Measurements from ENCODE around the gene MBNL2. TPM values are rescaled to one million over a fixed set of nuclear protein-coding genes. Genes with fewer than 3 reads are reported as not detected.
A peak's percentile ranks its signal among the peaks of the same experiment; 100 is the strongest.

MBNL2 gene
- 100 to 1,000 TPM; 106 to 139 TPM for total RNA-seq
- long read RNA-seq, donor 1, full-length matches to known transcripts = 17 of 41 reads
- long read RNA-seq, donor 1, partial matches to known transcripts = 13 of 41 reads
- long read RNA-seq, donor 1, other reads (novel, unspliced or antisense) = 11 of 41 reads
- long read RNA-seq, donor 2, full-length matches to known transcripts = 7 of 38 reads
- long read RNA-seq, donor 2, partial matches to known transcripts = 5 of 38 reads
- long read RNA-seq, donor 2, other reads (novel, unspliced or antisense) = 26 of 38 reads

GRCh38 chr13:97221989-97222700 lies at the start of gene MBNL2:
Gene MBNL2 (plus strand): TSS chr13:97222333. CDS start chr13:97276236, 53,903 bp downstream.
- peak; percentile 96 for DNase-seq (ENCODE audit: low spot score)
- intact Hi-C loops (cut with DNase I) = loop anchor here (2.0 to 10.0 kb wide), 4 partner anchors 63 to 120 kb away; no protein-coding TSS in a partner anchor

GRCh38 chr13:97174638-97175037 lies 47.5 kb upstream of the MBNL2 start:
- DNase-seq (ENCODE audit: low spot score) = no peak

GRCh38 chr13:97175041-97175440 lies 47.1 kb upstream of the MBNL2 start:
- no peak for DNase-seq (ENCODE audit: low spot score)
- intact Hi-C loops (cut with DNase I) = no loop called here

More at GRCh38 chr13:97174638-97175037, 47.5 kb upstream of the MBNL2 start:
- intact Hi-C loops (cut with DNase I) = no loop called here

GRCh38 chr13:97179501-97179900 lies 42.6 kb upstream of the MBNL2 start:
- intact Hi-C loops (cut with DNase I) = no loop called here
- no peak for DNase-seq (ENCODE audit: low spot score)

- DNase-seq (ENCODE audit: low spot score) = no peak
- intact Hi-C loops (cut with DNase I) = no loop called here
Observed at GRCh38 chr13:97182111-97182890, 39.8 kb upstream of the MBNL2 start.

- intact Hi-C loops (cut with DNase I) = no loop called here
- no peak for DNase-seq (ENCODE audit: low spot score)
Observed at GRCh38 chr13:97185291-97185690, 36.8 kb upstream of the MBNL2 start.

GRCh38 chr13:97185751-97186150 lies 36.4 kb upstream of the MBNL2 start:
- DNase-seq (ENCODE audit: low spot score) = no peak
- intact Hi-C loops (cut with DNase I) = no loop called here

- no peak for DNase-seq (ENCODE audit: low spot score)
- intact Hi-C loops (cut with DNase I) = no loop called here
Observed at GRCh38 chr13:97188207-97188606, 33.9 kb upstream of the MBNL2 start.

- intact Hi-C loops (cut with DNase I) = no loop called here
- DNase-seq (ENCODE audit: low spot score) = no peak
Observed at GRCh38 chr13:97189928-97190327, 32.2 kb upstream of the MBNL2 start.

- DNase-seq (ENCODE audit: low spot score) = no peak
- intact Hi-C loops (cut with DNase I) = no loop called here
Observed at GRCh38 chr13:97191142-97191541, 31.0 kb upstream of the MBNL2 start.

- intact Hi-C loops (cut with DNase I) = no loop called here
- no peak for DNase-seq (ENCODE audit: low spot score)
Observed at GRCh38 chr13:97191615-97192014, 30.5 kb upstream of the MBNL2 start.

- no peak for DNase-seq (ENCODE audit: low spot score)
- intact Hi-C loops (cut with DNase I) = no loop called here
Observed at GRCh38 chr13:97192166-97192565, 30.0 kb upstream of the MBNL2 start.

GRCh38 chr13:97193577-97193976 lies 28.6 kb upstream of the MBNL2 start:
- no peak for DNase-seq (ENCODE audit: low spot score)
- intact Hi-C loops (cut with DNase I) = no loop called here

GRCh38 chr13:97194479-97194878 lies 27.7 kb upstream of the MBNL2 start:
- intact Hi-C loops (cut with DNase I) = no loop called here
- DNase-seq (ENCODE audit: low spot score) = no peak

- DNase-seq (ENCODE audit: low spot score) = no peak
- intact Hi-C loops (cut with DNase I) = no loop called here
Observed at GRCh38 chr13:97196340-97196739, 25.8 kb upstream of the MBNL2 start.

- intact Hi-C loops (cut with DNase I) = no loop called here
Observed at GRCh38 chr13:97198753-97199152, 23.4 kb upstream of the MBNL2 start.

GRCh38 chr13:97199451-97199850 lies 22.7 kb upstream of the MBNL2 start:
- DNase-seq (ENCODE audit: low spot score) = no peak
- intact Hi-C loops (cut with DNase I) = no loop called here

More at GRCh38 chr13:97198753-97199152, 23.4 kb upstream of the MBNL2 start:
- no peak for DNase-seq (ENCODE audit: low spot score)

GRCh38 chr13:97200081-97200942 lies 21.8 kb upstream of the MBNL2 start:
- intact Hi-C loops (cut with DNase I) = no loop called here
- no peak for DNase-seq (ENCODE audit: low spot score)

GRCh38 chr13:97202761-97203160 lies 19.4 kb upstream of the MBNL2 start:
- intact Hi-C loops (cut with DNase I) = no loop called here

More at GRCh38 chr13:97202761-97203160, 19.4 kb upstream of the MBNL2 start:
- DNase-seq (ENCODE audit: low spot score) = peak; percentile 18

Data from posterior vena cava (tissue), 2 donors.